Eye (tissue), 1 donor: ENCODE data around the gene KRT5.

Source experiments
- DNase-seq: peaks from one replicate; pipeline ENCODE4 v3.0.0-alpha.2; 2015

Gene KRT5

DNA sequence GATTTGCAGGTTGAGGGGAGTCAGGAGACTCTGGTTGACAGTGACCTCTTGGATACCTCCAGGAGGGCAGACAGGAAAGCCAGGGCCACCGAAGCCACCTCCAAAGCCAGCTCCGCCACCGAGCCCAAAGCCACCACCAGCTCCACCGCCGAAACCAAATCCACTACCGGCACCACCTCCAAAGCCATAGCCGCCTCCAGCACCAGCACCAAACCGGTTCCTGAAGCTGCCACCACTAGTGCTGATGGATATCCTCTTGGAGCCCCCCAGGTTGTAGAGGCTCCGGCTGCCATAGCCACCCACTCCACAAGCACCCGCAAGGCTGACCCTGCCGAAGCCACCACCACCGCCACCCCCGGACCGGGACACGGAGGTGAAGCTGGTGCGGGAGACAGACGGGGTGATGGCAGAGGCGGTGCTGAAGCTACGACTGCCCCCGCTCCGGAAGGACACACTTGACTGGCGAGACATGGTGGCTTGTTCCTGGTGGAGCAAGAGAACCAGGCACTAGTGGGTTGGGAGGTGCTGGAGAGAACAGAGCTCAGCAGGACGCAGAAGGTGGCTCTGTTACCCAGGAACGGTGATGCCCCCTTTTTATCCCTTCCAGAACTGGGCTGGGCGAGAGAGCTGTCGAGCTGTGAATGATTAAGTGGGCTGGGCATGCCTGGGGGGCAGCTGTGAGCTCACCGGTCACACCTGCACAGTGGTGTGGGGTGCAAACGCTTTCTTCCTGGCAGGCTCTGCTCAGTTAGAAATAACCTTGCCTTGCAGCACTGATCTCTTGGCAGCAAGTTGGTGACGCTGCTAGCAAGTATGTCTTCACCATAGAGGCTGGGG is at the start of gene KRT5:
TSS of gene KRT5 (minus strand) at position 569 of the 837 bp plus-strand sequence. CDS start at position 471, 98 bp downstream.
- DNase-seq: peak; percentile 32

DNA sequence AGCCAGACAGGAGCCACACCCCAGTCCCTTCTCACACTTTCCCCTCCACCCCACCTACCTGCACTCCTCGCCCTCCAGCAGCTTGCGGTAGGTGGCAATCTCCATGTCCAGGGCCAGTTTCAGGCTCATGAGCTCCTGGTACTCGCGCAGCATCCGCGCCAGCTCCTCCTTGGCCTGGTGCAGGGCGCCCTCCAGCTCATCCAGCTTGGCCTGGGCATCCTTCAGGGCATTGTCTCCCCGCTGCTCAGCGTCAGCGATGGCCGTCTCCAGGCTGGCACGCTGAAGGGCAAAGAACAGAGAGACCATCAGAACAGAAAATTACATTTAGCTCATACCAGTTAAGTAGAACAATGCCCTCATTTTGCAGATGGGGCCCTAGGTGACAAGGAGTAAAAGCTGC is 47.9 kb upstream of the KRT5 start:
- no peak for DNase-seq

- peak; percentile 72 for DNase-seq
Measured at GRCh38 chr12:52566847-52567291, 46.7 kb upstream of the KRT5 start.

- no peak for DNase-seq
Measured at GRCh38 chr12:52564582-52564981, 44.4 kb upstream of the KRT5 start.

DNA sequence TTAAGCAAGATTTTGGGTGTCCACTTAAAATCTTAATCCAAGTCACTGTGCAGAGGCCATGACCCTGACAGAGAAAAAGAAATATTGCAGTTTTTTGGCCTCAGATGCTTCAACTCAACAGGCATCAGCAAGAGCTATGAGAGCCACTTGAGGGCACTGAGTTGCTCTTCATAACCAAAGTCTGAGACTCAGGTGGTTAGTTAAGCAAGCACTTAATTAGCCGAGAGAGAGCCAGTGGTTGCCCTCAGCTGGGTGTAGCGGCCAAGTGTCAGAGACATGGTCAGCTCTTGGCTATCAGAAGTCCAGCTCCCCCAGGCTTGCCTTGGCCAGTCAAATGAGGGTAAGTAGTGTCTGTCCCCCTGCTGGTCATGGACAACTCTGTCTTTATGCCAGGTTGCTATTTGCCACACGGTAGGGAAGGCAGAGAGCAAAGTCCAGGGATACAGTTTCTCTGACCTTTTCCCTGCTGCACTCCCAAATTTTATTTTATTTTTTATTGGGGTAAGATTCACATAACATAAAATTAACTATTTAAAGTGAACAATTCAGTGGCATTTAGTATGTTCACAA is 41.8 kb upstream of the KRT5 start:
- DNase-seq: no peak

GRCh38 chr12:52559979-52560378 is 39.8 kb upstream of the KRT5 start:
- no peak for DNase-seq

DNA sequence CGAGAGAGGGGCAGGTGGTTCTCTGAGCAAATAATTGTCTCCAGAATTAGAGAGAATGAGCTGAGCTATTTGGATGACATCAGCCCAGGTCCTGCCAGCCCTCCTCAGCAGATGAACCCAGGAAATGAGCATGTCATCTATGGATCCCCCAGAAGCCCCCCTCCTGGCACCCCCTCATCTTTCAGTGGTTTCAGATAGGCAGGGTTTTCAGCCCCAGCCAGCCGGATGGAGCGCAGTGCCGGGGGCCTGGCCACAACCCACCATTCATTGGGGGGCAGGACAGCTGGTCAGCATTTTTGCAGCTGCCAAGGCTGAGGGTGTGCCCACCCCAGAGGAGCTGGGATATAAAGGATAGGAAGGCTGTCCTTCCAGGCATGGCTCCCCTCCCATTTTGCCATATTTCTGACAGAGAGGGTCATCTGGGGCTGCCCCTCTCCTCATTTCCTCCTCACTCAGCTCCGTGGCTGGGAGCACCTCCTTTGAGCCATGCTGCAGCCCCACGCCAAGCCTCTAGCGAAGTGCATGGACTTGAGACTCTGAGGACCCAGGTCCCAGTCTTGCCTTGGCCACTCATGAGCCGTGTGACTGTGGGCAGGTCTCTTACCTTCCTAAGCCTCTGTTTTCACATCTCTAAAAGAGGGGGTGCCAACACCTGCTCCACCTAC is 38.7 kb upstream of the KRT5 start:
- no peak for DNase-seq

GRCh38 chr12:52557476-52557875 is 37.3 kb upstream of the KRT5 start:
- no peak for DNase-seq

DNA sequence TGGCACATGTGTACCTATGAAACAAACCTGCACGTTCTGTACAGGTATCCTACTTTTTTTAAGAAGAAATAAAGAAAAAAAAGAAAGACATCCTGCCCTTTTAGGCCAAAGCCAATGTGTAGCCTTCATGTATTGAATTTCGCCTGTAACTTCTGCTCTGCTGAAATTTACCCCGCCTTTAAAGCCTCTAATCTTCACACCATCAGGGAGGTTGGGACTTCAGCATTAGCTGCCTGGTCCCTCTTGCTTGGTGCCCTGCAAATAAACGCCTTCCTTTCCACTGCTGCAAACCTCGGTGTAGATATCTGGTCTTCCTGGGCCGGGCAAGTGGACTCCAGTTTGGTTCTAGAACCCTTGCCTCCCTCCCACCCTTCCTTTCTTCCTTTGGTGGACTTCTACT is 35.4 kb upstream of the KRT5 start:
- DNase-seq: no peak

GRCh38 chr12:52552681-52553195 is 32.5 kb upstream of the KRT5 start, which contains the start of gene KRT71:
TSS of gene KRT71 (minus strand) at chr12:52553145. CDS start at chr12:52553077, 68 bp downstream.
- no peak for DNase-seq

DNA sequence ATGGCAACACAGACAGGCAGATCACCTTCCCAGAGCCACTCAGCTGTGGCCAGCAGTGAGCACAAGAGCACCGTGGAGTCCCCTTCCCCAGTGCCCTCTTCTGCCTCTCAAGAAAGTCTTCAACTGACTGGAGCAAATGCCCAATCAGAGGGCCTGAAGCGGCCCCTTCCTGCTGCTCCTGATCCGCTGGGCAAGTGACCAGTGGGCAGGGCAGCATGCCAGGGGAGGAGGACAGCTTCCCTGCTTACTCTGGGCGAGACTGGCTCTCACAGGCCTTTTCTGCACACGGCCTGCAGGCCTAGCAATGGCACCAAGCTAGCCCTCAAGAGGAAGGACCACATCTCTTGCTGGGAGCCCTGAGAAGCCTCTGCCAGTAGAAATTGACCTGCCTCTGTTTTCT is 31.9 kb upstream of the KRT5 start:
- DNase-seq: no peak

DNA sequence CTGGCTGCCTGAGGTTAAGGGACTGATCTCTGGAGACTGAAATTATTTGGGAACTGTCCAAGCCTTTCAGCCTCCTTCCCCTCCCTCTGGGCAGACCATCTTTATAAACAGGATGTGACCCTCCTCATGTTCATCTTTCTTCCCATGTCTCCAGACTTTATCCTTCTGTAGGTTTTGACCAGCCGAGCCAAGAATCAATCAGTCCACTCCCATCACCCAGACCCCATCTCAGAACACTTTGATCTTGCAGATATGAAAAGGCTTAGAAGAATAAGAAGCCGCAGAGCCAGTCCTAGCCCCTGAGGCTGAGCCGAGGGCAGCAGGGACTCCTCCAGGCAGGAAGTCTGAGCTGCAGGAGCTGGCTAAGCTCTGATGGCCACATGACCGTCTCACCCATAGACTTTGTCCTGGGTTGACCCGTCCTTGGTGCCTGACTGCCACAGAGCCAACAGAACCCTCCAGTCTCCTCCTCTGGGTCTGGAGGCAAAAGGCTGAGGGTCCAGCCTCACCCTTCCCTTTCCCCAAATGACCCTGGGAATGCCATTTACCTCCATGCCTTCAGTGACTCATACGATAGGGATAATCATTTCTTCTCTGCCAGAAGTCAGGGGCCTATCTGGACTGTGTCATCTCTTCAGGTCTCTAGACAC is 31.1 kb upstream of the KRT5 start:
- DNase-seq: no peak

DNA sequence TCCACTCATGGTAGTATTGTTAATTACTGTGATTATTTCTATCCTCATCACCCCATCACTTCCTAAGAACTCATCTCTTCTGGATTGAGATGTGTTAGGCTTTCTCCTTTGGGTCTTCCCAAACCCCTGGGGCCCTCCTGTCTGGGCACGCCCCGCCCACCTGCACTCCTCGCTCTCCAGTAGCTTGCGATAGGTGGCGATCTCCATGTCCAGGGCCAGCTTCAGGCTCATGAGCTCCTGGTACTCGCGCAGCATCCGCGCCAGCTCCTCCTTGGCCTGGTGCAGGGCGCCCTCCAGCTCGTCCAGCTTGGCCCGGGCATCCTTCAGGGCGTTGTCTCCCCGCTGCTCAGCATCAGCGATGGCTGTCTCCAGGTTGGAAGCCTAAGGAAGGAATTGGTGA is 25.9 kb upstream of the KRT5 start:
- no peak for DNase-seq

DNA sequence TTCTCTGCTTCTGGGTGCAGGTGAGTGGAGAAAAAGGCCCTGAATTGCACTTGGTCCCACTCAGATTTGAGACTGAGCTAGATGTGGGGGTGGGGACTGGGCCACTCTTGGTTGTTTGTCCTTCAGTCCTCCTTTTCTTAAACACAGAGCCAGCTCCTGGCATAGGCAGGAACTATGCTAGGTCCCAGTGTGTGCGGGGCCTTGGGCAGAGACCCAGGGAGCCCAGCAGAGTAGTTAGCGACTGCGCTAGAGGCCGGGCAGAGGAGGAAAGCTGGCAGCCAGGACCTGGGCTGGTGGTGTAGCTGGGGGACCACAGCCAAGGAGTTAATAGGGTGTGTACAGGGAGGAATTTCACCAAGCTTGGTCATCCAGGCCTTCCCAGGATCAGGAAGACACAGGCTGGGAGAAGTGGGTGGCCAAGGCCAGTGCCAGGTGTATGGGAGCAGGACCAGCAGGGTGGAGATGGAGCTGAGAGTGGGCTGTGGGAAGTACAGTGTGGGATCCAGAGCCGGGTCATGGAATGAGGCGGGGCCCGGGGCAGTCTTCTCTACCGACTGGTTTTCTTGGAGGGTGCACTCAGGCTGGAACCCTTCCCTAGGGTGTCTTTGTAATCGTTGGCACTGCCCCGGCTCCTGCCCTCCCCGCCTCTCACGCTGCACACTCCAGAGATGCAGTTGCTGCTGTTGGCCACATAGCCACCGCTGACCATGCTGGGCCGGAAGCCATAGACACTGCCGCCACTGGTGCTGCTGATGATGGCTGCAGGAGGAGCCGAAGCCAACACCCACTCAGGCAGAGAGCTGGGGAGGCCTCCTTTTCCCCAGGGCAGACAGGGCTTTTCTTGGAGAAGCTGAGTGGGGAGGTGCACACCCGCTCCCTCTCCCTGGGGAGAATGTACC is 24.0 kb upstream of the KRT5 start:
- DNase-seq: no peak

GRCh38 chr12:52542785-52543318 is 22.7 kb upstream of the KRT5 start:
- DNase-seq: no peak

GRCh38 chr12:52542157-52542556 is 22.0 kb upstream of the KRT5 start:
- no peak for DNase-seq

DNA sequence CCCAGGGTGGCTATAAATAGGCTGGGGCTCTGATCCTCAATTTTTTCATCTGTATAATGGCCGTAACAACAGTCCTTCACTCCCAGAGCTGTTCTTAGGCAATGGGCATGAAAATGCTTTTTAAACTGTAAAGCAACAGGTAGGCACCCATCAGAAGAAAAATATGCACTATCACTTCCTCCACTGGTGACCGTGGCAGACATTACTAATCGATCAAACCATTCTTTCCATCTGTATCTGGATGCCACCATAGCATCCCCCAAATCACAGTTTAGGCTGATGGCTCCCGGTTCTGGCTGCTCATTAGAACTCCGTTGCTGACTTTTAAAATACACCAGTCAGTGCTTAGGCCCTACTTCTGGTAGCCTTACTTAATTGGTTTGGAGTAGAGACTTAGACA is 21.5 kb upstream of the KRT5 start:
- DNase-seq: no peak

- DNase-seq: no peak
Measured at GRCh38 chr12:52540531-52540930, 20.3 kb upstream of the KRT5 start.

DNA sequence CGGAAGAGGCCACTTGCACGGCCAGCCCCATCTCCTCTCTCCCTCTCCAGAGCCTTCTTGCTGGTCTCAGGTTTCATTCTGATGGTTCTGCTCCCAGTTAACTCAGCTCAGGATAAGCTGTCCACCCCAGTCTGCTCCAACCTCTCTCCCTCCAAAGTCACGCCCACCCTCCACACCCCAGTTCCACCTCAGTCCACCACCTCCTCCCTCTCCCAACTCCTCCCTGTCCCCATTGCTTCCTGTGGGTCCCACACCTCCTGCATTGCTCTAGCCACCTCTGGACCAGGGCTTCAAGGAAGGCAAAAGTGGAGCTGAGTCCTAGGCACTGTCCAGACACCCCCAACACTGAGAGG is 19.6 kb upstream of the KRT5 start:
- DNase-seq: no peak

DNA sequence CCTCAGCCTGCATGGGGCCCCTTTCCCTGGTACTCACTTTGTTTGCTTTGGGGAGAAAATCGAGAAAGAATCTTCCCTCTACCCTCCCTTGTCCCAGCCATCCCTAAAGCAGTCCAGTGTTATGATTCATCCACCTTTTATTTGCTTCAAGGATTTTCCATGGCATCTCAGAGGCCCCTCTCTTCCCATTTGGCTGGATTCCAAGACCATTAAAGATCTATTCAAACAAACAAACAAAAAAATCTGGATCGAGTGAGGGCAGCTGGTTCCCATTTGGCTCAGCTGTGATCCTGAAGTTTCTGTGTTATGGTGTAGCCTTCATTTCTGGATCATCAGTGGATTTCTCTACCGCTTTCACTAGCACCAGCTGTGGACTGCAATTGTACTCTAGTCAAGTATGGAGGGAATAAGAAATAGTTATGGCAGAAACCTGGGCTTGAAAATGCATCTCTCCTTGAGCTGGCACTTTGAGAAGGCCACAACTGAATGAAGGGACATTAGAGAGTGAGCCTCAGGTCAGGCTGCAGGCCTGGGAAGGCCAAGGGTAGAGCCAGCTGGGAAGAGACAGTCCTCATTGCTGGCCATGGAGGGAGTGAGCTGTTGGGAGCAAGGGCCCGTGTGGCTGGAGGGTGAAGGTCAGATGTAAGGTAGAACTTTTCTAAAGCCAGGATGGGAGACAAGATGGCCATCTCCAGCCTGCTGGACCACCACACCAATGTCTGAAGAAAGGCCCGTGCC is 19.1 kb upstream of the KRT5 start:
- peak; percentile 73 for DNase-seq

DNA sequence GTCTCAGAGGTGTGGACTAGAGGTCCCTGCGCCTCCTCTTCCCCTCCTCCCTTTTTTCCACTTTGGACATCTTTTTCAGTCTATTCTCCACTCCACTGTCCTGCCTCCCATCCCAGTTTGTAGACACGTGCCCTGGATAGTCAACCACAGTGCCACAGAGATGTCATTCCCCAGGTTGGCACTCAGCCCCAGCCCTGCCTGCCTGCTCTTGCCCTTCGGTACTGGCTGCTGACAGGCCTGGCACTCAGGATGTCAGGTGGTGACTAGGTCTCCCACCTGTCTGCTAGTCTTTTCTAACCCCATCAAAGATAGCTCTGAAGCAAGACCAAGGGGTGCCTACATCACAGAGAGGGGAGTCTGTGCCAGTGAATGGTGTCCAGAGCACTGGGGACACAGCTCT is 16.9 kb upstream of the KRT5 start:
- no peak for DNase-seq
